ENCODE data around the gene SYNE1.

Gene SYNE1

DNA sequence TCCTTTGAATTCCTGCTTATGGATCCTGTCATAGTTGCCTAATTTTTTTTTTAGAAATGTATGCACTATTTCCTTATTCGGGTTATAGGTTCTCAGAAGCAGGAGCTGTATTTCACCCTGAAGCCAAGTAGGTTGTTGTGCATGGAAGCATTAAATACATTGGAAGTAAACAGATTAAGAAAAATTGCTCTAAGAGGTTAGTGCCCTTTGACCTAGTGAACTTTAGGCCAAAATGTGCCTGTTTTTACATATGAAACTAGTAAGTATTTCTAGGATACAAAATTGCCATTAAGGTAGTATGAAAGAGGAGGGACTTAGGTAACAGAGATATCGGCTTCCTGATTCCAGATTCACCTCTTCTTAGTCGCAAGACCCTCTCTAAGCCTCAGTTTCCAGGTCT lies 377.9 kb downstream of the SYNE1 start:
- Histone ChIP-seq H3K27me3 (ENCODE audit: insufficient read depth, poor library complexity, severe bottlenecking) (no peaks in the 10 kb centered on the region), H3K27ac (replicated peaks) (no peak overlapping the region), H3K4me3 (replicated peaks; ENCODE audit: insufficient read depth, low read length) (no peak overlapping the region)
- no peak for TF ChIP-seq GABPA (IDR thresholded peaks at IDR 0.05; ENCODE audit: low read depth)
- TF ChIP-seq SPI1 (IDR thresholded peaks at IDR 0.05; ENCODE audit: borderline replicate concordance, low read depth): no peak
- TF ChIP-seq, protein P1, sequence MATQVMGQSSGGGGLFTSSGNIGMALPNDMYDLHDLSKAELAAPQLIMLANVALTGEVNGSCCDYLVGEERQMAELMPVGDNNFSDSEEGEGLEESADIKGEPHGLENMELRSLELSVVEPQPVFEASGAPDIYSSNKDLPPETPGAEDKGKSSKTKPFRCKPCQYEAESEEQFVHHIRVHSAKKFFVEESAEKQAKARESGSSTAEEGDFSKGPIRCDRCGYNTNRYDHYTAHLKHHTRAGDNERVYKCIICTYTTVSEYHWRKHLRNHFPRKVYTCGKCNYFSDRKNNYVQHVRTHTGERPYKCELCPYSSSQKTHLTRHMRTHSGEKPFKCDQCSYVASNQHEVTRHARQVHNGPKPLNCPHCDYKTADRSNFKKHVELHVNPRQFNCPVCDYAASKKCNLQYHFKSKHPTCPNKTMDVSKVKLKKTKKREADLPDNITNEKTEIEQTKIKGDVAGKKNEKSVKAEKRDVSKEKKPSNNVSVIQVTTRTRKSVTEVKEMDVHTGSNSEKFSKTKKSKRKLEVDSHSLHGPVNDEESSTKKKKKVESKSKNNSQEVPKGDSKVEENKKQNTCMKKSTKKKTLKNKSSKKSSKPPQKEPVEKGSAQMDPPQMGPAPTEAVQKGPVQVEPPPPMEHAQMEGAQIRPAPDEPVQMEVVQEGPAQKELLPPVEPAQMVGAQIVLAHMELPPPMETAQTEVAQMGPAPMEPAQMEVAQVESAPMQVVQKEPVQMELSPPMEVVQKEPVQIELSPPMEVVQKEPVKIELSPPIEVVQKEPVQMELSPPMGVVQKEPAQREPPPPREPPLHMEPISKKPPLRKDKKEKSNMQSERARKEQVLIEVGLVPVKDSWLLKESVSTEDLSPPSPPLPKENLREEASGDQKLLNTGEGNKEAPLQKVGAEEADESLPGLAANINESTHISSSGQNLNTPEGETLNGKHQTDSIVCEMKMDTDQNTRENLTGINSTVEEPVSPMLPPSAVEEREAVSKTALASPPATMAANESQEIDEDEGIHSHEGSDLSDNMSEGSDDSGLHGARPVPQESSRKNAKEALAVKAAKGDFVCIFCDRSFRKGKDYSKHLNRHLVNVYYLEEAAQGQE (IDR thresholded peaks at IDR 0.05; ENCODE audit: insufficient replicate concordance, low read depth): no peak
- TF ChIP-seq, protein P2, sequence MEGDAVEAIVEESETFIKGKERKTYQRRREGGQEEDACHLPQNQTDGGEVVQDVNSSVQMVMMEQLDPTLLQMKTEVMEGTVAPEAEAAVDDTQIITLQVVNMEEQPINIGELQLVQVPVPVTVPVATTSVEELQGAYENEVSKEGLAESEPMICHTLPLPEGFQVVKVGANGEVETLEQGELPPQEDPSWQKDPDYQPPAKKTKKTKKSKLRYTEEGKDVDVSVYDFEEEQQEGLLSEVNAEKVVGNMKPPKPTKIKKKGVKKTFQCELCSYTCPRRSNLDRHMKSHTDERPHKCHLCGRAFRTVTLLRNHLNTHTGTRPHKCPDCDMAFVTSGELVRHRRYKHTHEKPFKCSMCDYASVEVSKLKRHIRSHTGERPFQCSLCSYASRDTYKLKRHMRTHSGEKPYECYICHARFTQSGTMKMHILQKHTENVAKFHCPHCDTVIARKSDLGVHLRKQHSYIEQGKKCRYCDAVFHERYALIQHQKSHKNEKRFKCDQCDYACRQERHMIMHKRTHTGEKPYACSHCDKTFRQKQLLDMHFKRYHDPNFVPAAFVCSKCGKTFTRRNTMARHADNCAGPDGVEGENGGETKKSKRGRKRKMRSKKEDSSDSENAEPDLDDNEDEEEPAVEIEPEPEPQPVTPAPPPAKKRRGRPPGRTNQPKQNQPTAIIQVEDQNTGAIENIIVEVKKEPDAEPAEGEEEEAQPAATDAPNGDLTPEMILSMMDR (IDR thresholded peaks at IDR 0.05; ENCODE audit: insufficient read depth, low read length): no peak
- TF ChIP-seq POLR2AphosphoS5 (IDR thresholded peaks at IDR 0.05; ENCODE audit: low read depth): no peak
- no peak for DNase-seq (ENCODE audit: low read depth in 1 of 2, low spot score in 1 of 2)

DNA sequence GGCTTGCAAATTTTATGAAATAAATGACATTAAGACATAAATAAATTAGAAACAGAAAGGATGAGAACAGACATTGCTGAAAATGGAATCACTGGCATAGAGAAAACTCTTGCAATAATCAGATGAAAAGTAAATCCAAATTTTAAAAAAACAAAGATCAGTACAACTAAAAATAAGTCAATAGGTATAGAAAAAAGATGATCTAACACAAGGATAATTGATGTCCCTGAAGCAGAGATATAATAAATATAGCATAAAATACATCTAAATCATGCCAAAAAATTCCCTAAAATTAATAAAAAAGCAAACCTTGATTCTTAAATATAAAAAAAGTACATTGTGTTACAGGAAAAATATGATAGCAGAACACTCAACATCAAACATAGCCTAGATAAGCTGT lies 379.6 kb downstream of the SYNE1 start:
- DNase-seq (ENCODE audit: low read depth in 1 of 2, low spot score in 1 of 2): no peak

DNA sequence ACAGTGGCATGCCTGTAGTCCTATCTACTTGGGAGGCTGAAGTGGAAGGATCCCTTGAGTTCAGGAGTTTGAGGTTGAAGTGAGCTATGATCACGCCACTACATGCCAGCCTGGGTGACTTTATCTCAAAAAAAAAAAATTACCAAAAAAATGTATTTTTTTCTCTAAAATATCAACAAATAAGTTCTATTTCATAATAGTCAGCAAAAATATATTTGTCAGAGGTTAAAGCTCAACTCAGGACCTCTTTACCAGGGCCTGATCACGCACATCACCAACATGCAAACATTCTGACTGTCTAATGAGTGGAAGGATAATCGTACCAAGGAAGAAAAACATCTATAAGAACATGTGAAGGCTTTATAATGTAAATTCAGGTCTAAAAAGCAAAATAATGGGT lies 387.0 kb downstream of the SYNE1 start:
- Histone ChIP-seq H3K4me3 (replicated peaks; ENCODE audit: insufficient read depth, low read length) (no peak overlapping the region), H3K27ac (replicated peaks) (no peak overlapping the region), H3K27me3 (ENCODE audit: insufficient read depth, poor library complexity, severe bottlenecking) (no peaks in the 10 kb centered on the region)
- no peak for DNase-seq (ENCODE audit: low read depth in 1 of 2, low spot score in 1 of 2)
- TF ChIP-seq, protein P1 (IDR thresholded peaks at IDR 0.05; ENCODE audit: insufficient replicate concordance, low read depth): no peak
- TF ChIP-seq, protein P2 (IDR thresholded peaks at IDR 0.05; ENCODE audit: insufficient read depth, low read length): no peak
- TF ChIP-seq GABPA (IDR thresholded peaks at IDR 0.05; ENCODE audit: low read depth) (no peak), SPI1 (IDR thresholded peaks at IDR 0.05; ENCODE audit: borderline replicate concordance, low read depth) (no peak), POLR2AphosphoS5 (IDR thresholded peaks at IDR 0.05; ENCODE audit: low read depth) (no peak)

More for the DNA sequence above, 379.6 kb downstream of the SYNE1 start:
- Histone ChIP-seq H3K27ac (replicated peaks) (no peak overlapping the region), H3K4me3 (replicated peaks; ENCODE audit: insufficient read depth, low read length) (no peak overlapping the region), H3K27me3 (ENCODE audit: insufficient read depth, poor library complexity, severe bottlenecking) (no peaks in the 10 kb centered on the region)
- TF ChIP-seq, protein P2 (IDR thresholded peaks at IDR 0.05; ENCODE audit: insufficient read depth, low read length): no peak

DNA sequence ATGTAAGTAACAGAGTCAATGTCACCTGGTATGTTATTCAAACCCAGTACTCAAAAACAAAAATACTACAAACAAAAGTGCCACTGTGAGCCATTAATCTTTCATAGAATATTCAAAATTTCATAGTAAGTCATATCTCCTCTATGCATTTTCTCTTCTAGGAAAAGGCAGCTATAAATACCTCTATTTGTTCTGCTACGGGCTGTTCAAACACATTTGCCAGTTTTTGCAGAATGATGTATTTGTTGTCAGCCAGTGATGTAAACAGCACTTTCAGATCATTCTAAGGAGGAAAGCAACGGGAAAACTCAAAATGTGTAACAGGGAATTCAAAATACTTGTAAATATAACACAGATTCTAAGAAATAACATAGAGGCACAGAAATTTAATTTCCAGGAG lies 388.2 kb downstream of the SYNE1 start:
- no peak for DNase-seq (ENCODE audit: low read depth in 1 of 2, low spot score in 1 of 2)
- no peak overlapping the region for H3K4me3 ChIP-seq (replicated peaks; ENCODE audit: insufficient read depth, low read length)
- no peaks in the 10 kb centered on the region for H3K27me3 ChIP-seq (ENCODE audit: insufficient read depth, poor library complexity, severe bottlenecking)
- H3K27ac ChIP-seq (replicated peaks): no peak overlapping the region
- TF ChIP-seq POLR2AphosphoS5 (IDR thresholded peaks at IDR 0.05; ENCODE audit: low read depth): no peak
- TF ChIP-seq, protein P2 (IDR thresholded peaks at IDR 0.05; ENCODE audit: insufficient read depth, low read length): no peak
- TF ChIP-seq, protein P1 (IDR thresholded peaks at IDR 0.05; ENCODE audit: insufficient replicate concordance, low read depth): no peak
- TF ChIP-seq GABPA (IDR thresholded peaks at IDR 0.05; ENCODE audit: low read depth): no peak
- TF ChIP-seq SPI1 (IDR thresholded peaks at IDR 0.05; ENCODE audit: borderline replicate concordance, low read depth): no peak

Data from HL-60 (cell line).